NAMALWA (cell line): ENCODE data around the gene MAP4.
"Not testable (repeated sequence)": the region's sequence is repeated elsewhere in the genome, so short reads cannot be mapped to it uniquely, and the experiment has no call there.

Experiments
- DNase-seq: peaks from one replicate; pipeline ENCODE4 v3.0.0-alpha.2; 2015; ENCODE audit warnings: low spot score

MAP4 gene

DNA sequence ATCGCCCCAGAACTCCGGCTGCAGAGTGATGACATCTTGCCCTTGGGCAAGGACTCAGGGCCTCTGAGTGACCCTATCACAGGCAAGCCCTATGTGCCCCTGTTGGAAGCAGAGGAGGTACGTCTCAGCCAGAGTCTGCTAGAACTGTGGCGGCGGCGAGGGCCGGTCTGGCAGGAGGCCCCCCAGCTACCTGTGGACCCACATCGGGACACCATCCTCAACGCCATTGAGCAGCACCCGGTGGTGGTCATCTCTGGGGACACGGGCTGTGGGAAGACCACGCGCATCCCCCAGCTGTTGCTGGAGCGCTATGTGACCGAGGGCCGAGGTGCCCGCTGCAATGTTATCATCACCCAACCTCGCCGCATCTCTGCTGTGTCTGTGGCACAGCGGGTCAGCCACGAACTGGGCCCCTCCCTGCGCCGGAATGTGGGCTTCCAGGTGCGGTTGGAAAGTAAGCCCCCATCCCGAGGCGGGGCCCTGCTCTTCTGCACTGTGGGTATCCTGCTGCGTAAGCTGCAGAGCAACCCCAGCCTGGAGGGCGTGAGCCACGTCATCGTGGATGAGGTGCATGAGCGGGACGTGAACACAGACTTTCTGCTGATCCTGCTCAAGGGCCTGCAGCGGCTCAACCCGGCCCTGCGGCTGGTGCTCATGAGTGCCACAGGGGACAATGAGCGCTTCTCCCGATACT, 169.9 kb downstream of the MAP4 start:
- no peak for DNase-seq

DNA sequence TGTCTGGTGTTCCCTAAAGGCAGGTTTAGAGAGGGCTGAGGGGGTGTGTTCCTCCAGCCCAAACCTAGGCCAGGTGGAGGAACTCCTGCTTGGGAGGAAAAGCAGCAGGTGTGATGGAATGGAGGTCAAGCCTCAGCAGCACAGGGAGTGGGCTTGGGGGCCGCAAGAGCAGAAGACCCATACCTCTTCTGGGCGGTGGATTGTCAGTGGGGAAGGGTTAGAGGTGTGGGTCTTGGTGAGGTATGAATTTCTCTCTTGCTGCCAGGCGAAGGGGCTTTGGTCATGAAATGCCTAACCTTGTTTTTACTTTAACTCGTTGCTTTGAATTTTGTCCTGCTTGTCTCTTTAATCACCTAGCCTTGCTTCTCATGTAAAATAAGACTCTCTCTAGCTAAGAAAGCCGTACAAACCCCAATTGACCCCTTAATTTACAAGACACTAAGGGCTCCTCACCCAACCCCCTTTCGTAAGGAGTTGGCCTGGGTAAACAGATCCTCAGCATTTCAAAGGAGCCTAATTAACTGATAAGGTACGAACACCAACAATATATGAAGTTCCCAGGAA, 174.3 kb downstream of the MAP4 start:
- no peak for DNase-seq

GRCh38 chr3:47838503-47838902, 177.7 kb downstream of the MAP4 start:
- no peak for DNase-seq

GRCh38 chr3:47836986-47837385, 179.2 kb downstream of the MAP4 start:
- DNase-seq = no peak

GRCh38 chr3:47829482-47829881, 186.7 kb downstream of the MAP4 start:
- not testable (repeated sequence) for DNase-seq

DNA sequence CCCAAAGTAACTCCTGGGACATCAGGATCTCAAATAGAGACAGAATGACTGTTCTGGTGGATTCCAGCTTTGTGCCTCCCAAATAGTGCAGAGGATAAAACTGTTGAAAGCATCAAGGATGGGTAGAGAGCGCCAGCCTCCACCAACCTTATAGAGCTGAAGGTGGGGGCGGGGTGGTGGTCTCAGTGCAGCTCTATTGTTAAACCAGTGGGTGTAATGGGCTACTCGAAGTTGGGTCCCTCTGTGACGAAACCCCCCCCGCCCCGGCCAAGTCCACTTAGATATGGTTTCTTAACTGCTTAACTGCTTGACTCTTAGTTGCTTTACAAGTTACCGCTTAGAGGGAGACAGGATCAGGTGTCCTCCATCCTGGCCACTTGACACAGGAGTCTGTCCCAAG, 190.6 kb downstream of the MAP4 start:
- peak; percentile 9 for DNase-seq

GRCh38 chr3:47824541-47825473, 191.4 kb downstream of the MAP4 start:
- peak; percentile 73 for DNase-seq

GRCh38 chr3:47817609-47818008, 198.6 kb downstream of the MAP4 start:
- no peak for DNase-seq

DNA sequence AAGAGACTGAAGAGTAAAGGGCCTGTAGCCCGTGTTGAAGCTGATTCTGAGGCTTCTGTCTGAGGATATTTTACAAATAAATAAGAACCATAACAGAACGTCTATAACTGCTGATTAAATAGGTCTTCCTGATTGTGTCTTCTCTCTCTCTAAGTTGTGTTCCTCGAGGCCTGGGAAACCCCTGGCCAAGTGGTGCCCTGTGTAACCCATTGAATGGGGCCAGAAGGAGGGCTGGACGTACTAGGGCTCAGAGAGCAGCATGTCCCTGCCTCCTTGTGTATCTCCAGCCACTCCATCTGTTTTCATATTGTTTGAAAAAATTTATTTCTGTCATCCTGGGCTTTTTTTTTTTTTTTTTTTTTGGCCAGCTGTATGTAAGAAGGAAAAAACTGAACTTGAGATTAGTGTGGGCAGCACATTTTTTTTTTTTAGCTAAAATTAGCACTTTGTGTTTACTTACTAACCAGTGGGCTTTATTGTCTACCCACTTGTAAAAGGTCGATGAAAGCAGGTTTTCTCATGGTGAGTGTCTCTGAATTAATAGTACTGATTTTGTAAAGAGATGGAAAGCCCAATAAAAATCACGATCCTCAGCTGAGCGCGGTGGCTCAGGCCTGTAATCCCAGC, 202.6 kb downstream of the MAP4 start:
- no peak for DNase-seq

DNA sequence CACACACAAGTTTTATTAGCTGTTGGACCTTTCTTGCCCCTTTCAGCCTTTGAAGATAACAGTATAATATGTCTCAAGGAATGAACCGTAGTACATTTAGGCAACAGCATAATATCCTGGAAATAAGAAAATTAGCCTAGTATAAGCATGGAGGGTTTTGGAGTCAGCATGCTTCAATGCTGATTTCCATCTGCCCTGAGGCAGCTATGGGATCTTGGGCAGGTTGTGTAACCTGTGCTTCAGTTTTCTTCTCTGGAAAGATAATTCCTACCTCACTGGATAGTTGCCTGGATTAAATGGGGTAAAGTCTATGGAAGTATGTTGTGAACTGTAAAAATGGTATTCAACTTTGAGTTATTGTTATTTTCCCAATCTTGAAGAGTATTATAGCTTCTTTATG, 211.6 kb downstream of the MAP4 start:
- DNase-seq = no peak

DNA sequence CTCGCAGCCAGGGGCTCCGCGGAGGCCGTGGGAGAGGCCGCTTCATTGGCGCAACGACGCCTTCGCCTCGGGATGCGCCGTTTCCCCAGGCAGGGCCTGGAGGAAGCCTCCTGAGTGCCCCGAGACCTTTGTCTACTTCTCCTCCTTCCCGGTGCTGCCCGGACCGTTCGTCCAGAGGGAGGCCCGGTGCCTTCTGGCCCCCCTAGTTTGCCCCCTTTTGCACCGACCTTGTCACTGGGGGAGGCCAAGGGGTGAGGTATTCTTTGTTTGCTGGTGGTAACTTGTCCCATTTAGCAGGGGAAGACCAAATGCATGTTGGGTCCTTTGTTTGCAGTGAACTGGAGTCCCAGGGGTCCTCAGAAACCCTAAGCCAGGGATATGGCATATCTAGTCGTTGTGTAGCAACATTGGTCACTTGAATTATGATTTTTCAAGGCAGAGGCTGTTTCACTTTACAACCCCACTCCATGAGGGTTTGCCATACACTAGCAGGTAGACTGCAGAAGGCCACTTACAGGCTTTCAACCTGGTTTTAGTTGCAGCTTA, 212.7 kb downstream of the MAP4 start:
- peak; percentile 27 for DNase-seq

GRCh38 chr3:47802734-47803479, 213.3 kb downstream of the MAP4 start, which contains the start of gene DHX30:
TSS of gene DHX30 (plus strand) at chr3:47803138. CDS start at chr3:47810684, 7,546 bp downstream.
- DNase-seq = peak; percentile 71
